ENCODE results near the gene SLC2A1.

The SLC2A1 gene

DNA sequence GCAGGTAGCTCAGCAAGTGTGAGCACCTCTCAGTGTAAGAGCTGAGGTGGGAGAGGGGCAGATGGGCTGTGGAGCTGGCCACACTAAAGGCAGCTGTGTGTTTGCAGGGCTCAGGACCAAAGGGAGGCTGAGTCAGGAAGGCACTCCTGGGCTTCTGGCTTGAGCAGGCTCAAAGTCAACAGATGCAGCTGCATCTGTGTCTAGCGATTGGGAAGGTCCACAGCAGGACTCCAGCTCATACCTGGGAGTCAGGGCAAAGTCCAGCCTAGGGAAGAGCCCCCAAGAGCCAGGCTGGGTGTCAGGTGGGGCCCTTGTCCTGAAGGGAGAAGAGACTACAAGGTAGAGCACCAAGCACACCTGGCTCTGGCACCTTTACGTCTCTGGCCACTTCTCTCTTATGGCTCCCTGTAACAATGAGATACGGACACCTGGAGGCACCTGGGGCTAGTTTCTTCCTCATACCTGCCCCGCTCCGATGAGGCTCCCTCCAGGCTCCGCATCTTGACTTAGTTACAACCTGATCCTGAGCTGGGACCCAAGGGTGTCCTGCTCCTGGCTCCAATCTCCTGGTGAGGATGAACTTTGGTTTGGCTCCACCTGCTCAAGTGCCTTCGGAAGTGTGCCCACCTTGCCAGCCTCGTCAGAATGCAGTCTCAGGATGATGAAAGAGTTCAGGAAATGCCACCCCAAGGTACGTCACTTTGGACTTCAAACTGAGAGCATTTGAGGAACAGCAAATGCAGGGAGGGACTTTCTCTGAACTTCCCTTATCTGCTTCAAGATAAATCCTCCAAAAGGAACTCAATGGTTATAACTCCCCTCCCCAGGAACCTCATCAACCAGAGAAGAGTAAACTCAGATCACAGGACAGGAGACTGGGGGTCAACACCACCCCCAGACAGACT is 21.5 kb upstream of the SLC2A1 start:
- DNase-seq (ENCODE audit: low read depth): no peak

DNA sequence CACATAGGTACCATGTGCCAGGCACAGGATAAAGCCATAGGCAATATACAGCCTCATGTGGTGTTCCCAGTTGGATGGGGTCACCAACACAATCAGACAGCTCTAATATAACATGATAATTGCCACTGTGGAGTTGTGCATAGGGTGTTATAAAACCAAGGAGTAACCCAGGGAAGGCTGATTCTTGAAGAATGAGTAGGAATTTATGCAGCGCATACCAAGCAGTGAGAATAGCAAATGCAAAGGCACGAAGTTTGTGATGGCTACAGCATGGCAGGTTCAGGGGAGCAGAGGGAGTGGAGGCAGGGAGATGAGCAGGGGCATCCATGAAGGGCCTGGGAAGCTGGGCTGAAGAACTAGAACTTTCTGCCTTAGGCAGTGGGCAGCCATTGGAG is 20.4 kb upstream of the SLC2A1 start:
- DNase-seq (ENCODE audit: low read depth): no peak

- no peak for DNase-seq (ENCODE audit: low read depth)
Measured at GRCh38 chr1:42978317-42979035, 19.8 kb upstream of the SLC2A1 start.

GRCh38 chr1:42977653-42978052 is 19.0 kb upstream of the SLC2A1 start:
- no peak for DNase-seq (ENCODE audit: low read depth)

DNA sequence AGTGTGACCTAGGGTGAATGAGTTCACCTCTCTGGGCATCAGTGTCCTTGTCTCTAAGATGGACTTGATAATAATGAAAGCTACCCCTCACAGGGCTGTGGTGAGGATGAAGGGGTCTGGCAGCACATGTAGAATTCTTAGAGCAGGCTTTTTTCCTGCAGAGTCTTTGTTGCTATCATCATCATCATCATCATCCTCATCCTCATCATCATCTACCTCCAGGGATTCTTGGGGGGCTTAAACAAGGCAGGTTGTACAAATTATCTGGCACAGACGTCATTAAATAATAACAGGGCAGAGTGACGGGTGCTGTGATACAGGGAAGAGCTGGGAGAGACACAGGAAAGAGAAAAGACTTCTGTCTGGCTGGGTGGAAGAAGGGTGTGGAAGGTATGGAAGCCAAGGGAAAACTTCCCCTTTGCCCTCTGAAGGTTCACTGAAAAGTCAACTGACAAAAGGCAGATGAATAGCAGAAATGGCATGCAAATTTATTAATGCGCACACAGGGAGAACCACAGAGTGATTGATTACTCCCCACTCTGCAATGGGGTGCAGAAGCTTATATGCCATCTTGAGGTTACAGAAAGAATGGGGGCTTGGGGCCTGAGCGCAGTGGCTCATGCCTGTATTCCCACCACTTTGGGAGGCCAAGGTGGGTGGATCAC is 17.0 kb upstream of the SLC2A1 start:
- no peak for DNase-seq (ENCODE audit: low read depth)

DNA sequence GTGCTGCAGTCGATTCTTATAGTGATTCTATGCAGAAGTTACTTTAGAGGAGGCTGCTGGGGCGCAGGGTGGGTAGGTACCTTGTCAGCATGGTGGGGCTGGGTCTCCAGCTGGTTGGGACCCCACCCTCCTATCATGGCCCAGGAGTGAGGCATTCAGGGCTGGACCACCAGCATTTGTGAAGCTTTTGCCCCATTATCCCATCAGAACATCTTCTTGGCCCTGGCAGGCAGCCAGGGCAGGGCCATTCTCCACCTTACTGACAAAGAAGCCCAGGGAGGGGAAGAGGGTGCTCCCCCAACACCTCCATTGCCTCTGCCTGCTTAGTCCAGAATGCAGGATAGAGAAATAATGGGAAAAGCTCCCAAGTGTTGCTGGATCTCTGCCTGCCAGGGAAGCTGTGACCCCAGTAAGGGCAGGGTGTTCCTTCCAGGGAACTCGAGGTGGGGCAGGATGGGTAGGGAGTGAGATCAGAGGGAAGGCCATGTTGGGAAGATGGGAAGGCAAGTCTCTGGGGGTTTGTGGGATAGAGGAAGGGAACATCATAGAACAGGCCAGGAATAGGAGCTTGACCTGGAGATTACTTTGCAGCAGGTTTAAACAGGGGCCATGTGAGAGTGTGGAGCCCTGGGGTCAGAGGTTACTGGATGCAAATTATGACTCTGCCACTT is 16.2 kb upstream of the SLC2A1 start:
- DNase-seq (ENCODE audit: low read depth): no peak

DNA sequence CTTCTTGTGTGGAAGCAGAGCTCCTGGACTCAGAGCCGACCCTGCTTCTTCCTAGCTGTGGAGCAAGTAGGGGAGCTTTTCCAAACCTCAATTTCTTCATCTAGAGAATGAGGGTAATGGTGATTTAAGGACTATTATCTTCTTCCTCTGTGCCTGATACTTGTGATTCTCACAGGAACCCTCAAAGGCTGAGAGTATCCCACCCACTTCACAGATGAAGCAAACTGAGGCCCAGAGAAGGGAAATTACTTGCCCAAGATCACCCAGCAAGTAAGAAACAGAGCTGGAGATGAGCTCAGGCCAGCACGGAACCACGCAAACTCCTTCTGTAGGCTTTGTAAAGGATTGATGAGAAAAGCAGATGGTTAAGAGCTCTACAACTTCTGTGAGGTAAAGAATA is 15.1 kb upstream of the SLC2A1 start:
- DNase-seq (ENCODE audit: low read depth): no peak

DNA sequence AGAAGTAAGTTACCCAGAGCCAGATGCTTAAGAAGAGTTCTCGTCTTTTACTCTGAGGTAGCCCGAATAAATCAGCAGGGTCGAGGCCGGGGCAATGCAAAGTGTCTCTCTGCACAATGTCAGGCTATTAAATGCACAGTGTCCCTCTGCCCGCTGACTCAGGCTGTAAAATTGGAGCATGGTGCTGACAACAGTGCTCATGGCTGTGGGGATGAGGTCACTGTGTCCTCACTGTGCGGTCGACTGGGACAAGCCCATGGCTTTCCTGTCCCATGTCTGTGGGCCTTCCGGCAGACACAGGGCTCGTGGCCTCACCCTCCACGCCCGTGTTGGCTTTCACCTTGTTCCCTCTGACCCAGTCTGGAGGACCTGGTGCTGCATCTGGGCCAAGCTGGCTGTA is 14.6 kb upstream of the SLC2A1 start:
- DNase-seq (ENCODE audit: low read depth): no peak

- peak; percentile 95 for DNase-seq (ENCODE audit: low read depth)
Measured at GRCh38 chr1:42971841-42972291, 13.2 kb upstream of the SLC2A1 start.

DNA sequence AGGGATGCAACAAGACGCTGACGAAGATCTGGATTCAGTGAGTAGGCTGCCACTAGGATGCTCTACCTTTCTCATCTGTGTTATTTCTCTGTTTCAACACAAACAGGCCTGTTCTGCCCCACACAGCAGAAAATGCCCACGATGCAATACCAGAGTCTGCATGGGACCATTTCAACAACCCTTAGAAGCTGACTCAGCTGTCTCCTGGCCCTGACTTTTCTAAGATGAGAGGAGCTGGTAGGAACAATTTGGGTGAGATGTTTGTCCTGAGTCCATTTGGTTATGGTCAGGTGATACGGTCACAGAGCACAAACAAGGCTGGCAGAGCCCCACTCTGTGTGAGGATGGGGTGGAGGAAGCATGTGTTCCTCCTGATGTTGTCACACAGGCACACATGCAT is 11.5 kb upstream of the SLC2A1 start:
- no peak for DNase-seq (ENCODE audit: low read depth)

DNA sequence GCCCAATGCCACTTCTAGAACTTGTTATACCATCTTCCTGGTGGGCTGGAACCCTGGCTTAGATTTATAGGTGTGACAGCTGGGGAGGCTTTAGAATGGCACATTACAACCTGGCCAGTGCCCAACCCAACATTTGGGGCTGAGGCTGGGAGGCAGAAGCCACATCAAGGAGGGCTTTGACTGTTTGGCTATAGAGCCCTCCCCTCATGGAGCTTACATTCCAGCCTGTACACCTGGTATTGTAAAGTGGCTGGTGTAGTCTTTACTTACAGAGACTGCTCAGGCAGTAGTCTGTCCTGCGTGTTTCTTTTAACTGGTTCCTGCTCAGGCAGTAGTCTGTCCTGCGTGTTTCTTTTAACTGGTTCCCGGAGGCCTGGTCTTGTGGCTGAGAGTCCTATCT is 10.0 kb upstream of the SLC2A1 start:
- DNase-seq (ENCODE audit: low read depth): no peak

- DNase-seq (ENCODE audit: low read depth): peak; percentile 89
Measured at GRCh38 chr1:42966688-42967612, 8.3 kb upstream of the SLC2A1 start.

- DNase-seq (ENCODE audit: low read depth): no peak
Measured at GRCh38 chr1:42965378-42965777, 6.7 kb upstream of the SLC2A1 start.

DNA sequence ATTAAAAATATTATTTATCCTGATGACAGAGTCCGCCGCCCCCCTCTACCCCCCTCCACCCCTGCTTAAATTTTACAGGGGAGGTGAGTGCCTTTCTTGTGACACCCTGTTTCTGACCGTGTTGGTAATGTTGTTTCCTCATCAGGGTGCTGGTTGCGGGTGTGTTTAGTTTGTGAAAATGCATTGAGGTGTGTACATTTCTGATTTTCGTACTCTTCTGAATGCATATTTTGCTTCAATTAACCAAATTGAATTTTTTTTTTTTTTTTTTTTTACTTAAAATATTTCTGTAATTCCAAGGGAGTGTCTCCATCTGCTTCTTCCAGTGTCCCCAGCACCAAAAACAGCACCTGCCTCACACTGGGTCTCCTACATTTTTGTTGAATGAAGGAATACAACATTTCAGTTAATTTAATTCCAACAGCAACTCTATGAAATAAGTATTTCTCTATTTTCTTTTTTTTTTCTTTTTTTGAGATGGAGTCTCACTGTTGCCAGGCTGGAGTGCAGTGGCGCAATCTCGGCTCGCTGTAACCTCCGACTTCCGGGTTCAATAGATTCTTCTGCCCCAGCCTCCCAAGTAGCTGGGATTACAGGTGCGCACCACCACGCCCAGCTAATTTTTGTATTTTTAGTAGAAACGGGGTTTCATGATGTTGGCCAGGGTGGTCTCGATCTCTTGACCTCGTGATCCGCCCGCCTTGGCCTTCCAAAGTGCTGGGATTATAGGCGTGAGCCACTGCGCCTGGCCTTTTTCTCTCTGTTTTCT is 5.6 kb upstream of the SLC2A1 start:
- no peak for DNase-seq (ENCODE audit: low read depth)

DNA sequence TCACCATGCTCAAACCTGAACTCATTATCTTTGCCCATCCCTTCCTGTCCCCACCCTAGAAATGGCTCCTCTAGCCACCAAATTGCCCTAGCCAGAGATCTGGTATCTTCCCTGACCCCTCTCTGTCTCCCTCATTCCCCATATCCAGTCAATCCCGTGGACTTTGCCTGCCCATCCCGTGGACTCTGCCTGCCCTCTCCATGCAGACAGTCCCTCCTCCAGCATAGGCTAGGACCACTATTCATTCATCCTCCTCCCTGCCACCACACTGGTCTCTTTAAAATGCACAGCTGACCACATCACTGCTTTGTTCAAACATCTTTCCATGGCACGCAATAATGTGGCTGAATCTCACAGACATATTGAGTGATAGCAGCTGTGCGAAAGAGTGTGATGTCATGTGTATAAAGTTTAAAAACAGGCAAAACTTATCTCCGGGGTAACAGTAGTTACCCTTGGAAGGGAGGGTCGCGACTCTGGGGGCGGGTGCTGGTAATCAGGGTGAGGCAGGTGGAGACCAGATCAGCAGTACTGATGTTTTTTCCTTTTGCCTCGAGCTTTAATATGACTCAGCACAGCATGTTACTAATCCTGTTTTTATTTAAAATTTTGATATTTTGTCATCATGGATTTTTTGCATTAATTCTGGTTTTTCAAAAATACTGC is 4.8 kb upstream of the SLC2A1 start:
- no peak for DNase-seq (ENCODE audit: low read depth)

- no peak for DNase-seq (ENCODE audit: low read depth)
Measured at GRCh38 chr1:42962641-42963377, 4.1 kb upstream of the SLC2A1 start.

- DNase-seq (ENCODE audit: low read depth): no peak
Measured at GRCh38 chr1:42961312-42962091, 2.8 kb upstream of the SLC2A1 start.
